ENCODE data around the gene TRIM5. TPM values are rescaled to one million over a fixed set of nuclear protein-coding genes. Genes with fewer than 3 reads are reported as not detected.
A peak's percentile ranks its signal among the peaks of the same experiment; 100 is the strongest.

Gene TRIM5
- total and polyA plus RNA-seq, 10 donors: 7.8 to 44.3 (median 32.4) TPM

DNA sequence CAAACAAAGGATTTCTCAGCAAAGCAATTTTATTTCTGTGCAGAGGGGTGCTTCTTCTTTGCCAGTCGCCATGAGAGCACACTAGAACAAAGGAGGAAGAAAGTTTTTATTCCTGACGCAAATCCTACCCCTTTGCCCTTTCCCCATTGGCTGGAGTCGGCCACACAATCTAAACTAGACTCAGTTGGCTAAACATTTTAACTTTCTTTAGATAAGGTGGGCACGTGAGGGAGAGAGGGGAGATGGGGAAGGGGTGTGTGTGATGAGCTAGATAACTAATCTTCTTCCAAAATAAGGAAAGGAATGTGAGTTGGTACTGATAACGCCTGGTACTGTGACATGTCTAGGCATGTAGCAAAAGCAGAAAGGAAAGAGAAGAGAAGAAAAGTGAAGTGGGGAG, 5.3 kb upstream of the TRIM5 start:
- no peaks in the 10 kb centered on the region for H3K27me3 ChIP-seq (replicated peaks in 1 of 7)
- 0 to 2% (median 1%) methylated on average over 5 of the region's 5 CpGs for WGBS, 5 donors
- no peaks in the 10 kb centered on the region for H3K9me3 ChIP-seq
- peak overlapping the region; percentile 87 to 97 (median 95) for H3K27ac ChIP-seq
- peaks cover 25 to 68% (median 47%) of the 10 kb centered on the region in 6 donors for H3K4me1 ChIP-seq
- intact Hi-C loops (cut with DNase I; ENCODE audit: low total_unique reads): loop anchor here (10.0 kb wide), 1 partner anchor 65 kb away; the partner anchor contains the start of gene TRIM34
- DNase-seq: no peak
- peaks cover 0 to 23% (median 0%) of the 10 kb centered on the region in 6 donors for H3K36me3 ChIP-seq
- TF ChIP-seq POLR2AphosphoS5 (IDR thresholded peaks at IDR 0.05) (no peak), POLR2A (IDR thresholded peaks at IDR 0.05) (peak in 1 of 3 donors; percentile 37)
- TF ChIP-seq, protein P1, sequence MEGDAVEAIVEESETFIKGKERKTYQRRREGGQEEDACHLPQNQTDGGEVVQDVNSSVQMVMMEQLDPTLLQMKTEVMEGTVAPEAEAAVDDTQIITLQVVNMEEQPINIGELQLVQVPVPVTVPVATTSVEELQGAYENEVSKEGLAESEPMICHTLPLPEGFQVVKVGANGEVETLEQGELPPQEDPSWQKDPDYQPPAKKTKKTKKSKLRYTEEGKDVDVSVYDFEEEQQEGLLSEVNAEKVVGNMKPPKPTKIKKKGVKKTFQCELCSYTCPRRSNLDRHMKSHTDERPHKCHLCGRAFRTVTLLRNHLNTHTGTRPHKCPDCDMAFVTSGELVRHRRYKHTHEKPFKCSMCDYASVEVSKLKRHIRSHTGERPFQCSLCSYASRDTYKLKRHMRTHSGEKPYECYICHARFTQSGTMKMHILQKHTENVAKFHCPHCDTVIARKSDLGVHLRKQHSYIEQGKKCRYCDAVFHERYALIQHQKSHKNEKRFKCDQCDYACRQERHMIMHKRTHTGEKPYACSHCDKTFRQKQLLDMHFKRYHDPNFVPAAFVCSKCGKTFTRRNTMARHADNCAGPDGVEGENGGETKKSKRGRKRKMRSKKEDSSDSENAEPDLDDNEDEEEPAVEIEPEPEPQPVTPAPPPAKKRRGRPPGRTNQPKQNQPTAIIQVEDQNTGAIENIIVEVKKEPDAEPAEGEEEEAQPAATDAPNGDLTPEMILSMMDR (IDR thresholded peaks at IDR 0.05 in 8 of 11, conservative IDR thresholded peaks at IDR 0.05 in 3 of 11): no peak
- peak overlapping the region; percentile 41 to 74 (median 70) for H3K4me3 ChIP-seq

DNA sequence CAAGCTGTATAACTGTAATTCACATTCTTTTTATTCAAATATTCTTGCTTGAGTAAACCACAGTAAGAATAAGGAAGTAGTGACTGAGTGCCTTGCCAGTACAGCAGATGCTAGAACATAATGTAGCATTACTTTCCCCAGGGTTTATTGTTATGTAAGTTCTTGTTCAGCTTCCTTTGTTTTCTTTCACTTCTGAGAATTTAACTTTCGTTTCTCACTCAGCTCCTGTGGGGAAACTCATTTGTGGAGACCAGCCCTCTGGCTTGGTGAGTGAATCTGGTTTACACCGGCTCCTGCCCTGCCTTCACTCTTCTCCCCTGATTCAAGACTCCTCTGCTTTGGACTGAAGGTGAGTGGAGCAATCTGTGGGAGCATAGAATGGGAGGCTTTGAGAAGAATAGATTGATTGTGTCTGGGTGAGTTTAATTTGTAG, 4.7 kb upstream of the TRIM5 start, which contains the start of gene TRIM22:
TSS of gene TRIM22 (plus strand) at position 240 of the 433 bp plus-strand sequence. CDS start 6,443 bp downstream, outside the sequence.
- peak within 1 kb of the TSS; percentile 41 to 74 (median 70) for H3K4me3 ChIP-seq
- DNase-seq: no peak
- peaks cover 0 to 18% (median 0%) of the 10 kb centered on the region in 6 donors for H3K36me3 ChIP-seq
- TF ChIP-seq POLR2AphosphoS5 (IDR thresholded peaks at IDR 0.05): peak in 1 of 3 donors; percentile 81
- TF ChIP-seq POLR2A (IDR thresholded peaks at IDR 0.05): peak in 2 of 3 donors; percentile 34 to 88
- TF ChIP-seq, protein P1 (IDR thresholded peaks at IDR 0.05 in 8 of 11, conservative IDR thresholded peaks at IDR 0.05 in 3 of 11): peak in 1 of 11 experiments; percentile 13
- H3K9me3 ChIP-seq: no peaks in the 10 kb centered on the region
- H3K27me3 ChIP-seq (replicated peaks in 1 of 7): no peaks in the 10 kb centered on the region
- 0 to 3% (median 0%) methylated on average over 2 of the region's 2 CpGs for WGBS, 5 donors
- intact Hi-C loops (cut with DNase I; ENCODE audit: low total_unique reads): no loop called here
- peak within 1 kb of the TSS; percentile 87 to 97 (median 95) for H3K27ac ChIP-seq
- H3K4me1 ChIP-seq: peaks cover 22 to 67% (median 43%) of the 10 kb centered on the region in 6 donors

DNA sequence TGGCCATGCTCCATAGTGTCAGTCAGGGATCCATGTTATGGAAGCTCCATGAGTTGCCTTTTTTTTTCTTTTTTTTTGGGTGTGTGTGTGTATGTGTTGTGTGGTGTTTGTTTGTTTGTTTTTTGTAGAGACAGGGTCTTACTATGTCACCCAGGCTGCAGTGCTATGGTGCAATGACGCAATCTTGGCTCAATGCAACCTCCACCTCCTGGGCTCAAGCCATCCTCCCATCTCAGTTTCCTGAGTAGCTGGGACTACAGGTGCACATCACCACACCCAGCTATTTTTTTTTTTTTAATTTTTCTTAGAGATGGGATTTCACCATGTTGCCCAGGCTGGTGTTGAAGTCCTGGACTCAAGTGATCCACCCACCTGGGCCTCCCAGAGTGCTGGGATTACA, 3.6 kb upstream of the TRIM5 start:
- no peak for TF ChIP-seq POLR2AphosphoS5 (IDR thresholded peaks at IDR 0.05)
- TF ChIP-seq, protein P1 (IDR thresholded peaks at IDR 0.05 in 8 of 11, conservative IDR thresholded peaks at IDR 0.05 in 3 of 11): no peak
- no peak for TF ChIP-seq POLR2A (IDR thresholded peaks at IDR 0.05)
- no peaks in the 10 kb centered on the region for H3K27me3 ChIP-seq (replicated peaks in 1 of 7)
- intact Hi-C loops (cut with DNase I; ENCODE audit: low total_unique reads): no loop called here
- WGBS, 5 donors: 83 to 100% (median 91%) methylated on average over 1 of the region's 1 CpG
- no peak for DNase-seq
- no peaks in the 10 kb centered on the region for H3K9me3 ChIP-seq
- H3K36me3 ChIP-seq: peaks cover 0 to 8% (median 0%) of the 10 kb centered on the region in 6 donors
- H3K4me3 ChIP-seq: no peak overlapping the region
- H3K4me1 ChIP-seq: peaks cover 12 to 67% (median 42%) of the 10 kb centered on the region in 6 donors
- H3K27ac ChIP-seq: peak overlapping the region; percentile 87 to 97 (median 95)

DNA sequence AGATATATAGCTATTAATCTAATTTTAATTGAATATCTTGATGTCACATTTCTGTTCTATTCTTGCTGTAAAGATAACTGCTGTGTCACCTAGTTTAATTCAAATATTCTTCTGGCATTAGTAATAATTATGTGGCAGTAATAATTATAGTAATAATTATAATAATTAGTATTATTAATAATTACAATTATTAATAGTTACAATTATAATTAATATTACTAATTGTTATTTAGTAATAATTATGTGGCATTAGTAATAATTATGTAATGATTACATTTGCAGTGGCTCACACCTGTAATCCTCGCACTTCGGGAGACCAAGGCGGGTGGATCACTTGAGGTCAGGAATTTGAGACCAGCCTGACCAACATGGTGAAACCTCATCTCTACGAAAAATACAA, 1.6 kb upstream of the TRIM5 start:
- H3K36me3 ChIP-seq: peaks cover 0 to 3% (median 0%) of the 10 kb centered on the region in 6 donors
- DNase-seq: no peak
- H3K27ac ChIP-seq: peak overlapping the region in 1 of 8 donors; percentile 93
- TF ChIP-seq POLR2AphosphoS5 (IDR thresholded peaks at IDR 0.05) (no peak), POLR2A (IDR thresholded peaks at IDR 0.05) (no peak)
- TF ChIP-seq, protein P1 (IDR thresholded peaks at IDR 0.05 in 8 of 11, conservative IDR thresholded peaks at IDR 0.05 in 3 of 11): no peak
- intact Hi-C loops (cut with DNase I; ENCODE audit: low total_unique reads): no loop called here
- 93 to 98% (median 96%) methylated on average over 4 of the region's 4 CpGs for WGBS, 5 donors
- no peak overlapping the region for H3K4me3 ChIP-seq
- H3K27me3 ChIP-seq (replicated peaks in 1 of 7): no peaks in the 10 kb centered on the region
- peaks cover 12 to 66% (median 40%) of the 10 kb centered on the region in 6 donors for H3K4me1 ChIP-seq
- no peaks in the 10 kb centered on the region for H3K9me3 ChIP-seq

Measured in spleen (tissue), 11 donors.